ENCODE results near the gene SLC18A3.

The SLC18A3 gene

DNA sequence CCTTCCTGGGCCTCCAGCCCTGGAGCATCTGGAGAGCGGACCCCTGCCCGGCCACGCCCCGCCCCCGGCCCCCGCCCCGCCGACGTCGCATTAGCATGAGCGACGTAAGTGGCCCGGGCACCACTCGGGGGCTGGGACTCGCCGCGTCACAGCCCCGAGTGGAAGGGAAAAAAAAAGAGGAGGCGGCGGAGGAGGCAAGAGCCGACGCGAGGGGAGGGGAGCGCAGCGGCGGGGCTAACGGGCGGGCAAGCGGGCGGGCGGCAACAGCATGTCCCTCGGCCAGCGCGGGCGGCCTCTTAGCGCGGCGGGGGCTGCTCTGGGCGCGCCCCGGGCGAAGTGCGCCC, at the start of gene SLC18A3:
Gene SLC18A3, plus strand, starts transcription at position 197 of the 344 bp plus-strand sequence. CDS start 431 bp downstream, outside the sequence.
- no peak for DNase-seq (ENCODE audit: low read depth in 2 of 3, low spot score in 2 of 3)

DNA sequence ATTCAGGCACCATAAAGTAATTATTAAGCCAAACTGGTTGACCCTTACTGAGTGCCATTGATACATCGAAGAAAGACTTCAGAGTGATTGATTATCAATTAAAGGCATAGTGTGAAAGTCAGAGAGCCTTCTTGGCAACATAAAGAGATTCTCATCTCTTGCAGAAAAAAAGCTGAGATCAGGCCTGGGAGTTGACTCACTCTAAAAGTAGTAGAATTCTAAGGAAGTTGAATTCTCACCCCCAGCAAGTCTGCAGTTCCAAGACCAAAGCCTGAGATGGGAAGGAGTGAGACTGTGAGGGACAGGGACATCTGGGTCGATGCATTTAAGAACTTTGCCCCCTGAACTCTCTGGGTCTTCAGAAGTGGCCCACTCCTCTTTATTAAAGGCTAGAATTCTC, 49.6 kb upstream of the SLC18A3 start:
- DNase-seq (ENCODE audit: low read depth in 2 of 3, low spot score in 2 of 3): no peak

GRCh38 chr10:49562893-49563292, 47.2 kb upstream of the SLC18A3 start:
- DNase-seq (ENCODE audit: low read depth in 2 of 3, low spot score in 2 of 3): no peak

DNA sequence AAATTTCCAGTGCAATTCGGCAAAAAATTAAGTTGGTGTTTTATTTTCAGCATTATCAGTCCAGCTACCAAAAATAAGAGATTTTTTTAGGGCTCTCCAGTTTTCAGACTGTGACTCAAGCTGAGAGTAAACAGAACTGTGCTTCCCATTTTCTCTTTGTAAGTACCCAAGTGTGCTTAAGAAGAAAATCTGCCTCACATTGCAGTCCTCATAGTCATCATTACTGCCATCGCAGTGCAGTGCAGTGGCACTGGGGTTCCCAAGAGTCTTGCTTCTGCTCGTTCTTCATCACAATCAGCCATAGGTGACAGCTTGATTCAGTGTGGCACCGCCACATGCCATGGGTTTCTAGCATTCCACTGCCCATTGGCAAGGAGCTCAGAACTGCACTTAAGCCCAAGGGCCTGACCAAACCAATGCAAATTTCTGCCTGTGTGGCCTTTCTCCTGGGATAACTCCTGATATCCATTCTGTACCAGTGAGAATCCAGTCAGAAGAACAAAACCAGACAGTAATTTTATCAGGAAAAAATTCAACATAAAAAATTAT, 45.6 kb upstream of the SLC18A3 start:
- DNase-seq (ENCODE audit: low read depth in 2 of 3, low spot score in 2 of 3): no peak

DNA sequence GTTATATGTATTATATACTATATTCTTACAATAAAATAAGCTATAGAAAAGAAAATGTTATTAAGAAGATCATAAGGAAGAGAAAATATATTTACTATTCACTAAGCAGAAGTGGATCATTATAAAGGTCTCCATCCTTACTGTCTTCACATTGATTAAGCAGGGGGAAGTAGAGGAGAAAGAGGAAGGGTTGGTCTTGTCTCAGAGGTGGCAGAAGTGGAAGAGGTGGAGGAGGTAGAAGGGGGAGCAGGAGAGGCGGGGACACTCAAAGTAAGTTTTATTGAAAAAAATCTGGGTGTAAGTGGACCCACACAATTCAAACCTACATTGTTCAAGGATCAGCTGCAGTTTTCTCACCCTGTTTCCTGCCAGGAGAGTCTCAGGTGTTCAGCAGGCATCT, 42.3 kb upstream of the SLC18A3 start:
- no peak for DNase-seq (ENCODE audit: low read depth in 2 of 3, low spot score in 2 of 3)

- no peak for DNase-seq (ENCODE audit: low read depth in 2 of 3, low spot score in 2 of 3)
Observed at GRCh38 chr10:49568235-49568634, 41.9 kb upstream of the SLC18A3 start.

- DNase-seq (ENCODE audit: low read depth in 2 of 3, low spot score in 2 of 3): no peak
Observed at GRCh38 chr10:49569031-49569631, 41.0 kb upstream of the SLC18A3 start.

DNA sequence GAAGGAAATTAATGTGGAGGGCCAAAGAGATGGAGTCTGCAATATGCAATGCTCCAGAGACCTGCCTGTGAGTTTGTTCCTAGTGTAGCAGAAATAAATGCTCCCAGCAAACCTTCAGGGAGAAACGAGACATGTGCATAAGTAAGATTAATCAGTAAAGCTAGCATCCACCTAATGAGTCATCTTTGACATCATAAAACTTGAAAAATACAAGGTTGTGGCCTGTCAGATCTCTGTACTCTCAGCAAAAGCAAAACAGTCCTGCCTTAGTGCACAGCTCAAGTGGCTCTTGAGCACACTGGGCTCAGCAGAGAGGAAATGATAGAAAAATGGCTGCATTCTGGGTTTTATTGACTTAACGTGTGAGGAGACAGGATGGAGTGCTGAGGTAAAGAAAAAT, 38.7 kb upstream of the SLC18A3 start:
- no peak for DNase-seq (ENCODE audit: low read depth in 2 of 3, low spot score in 2 of 3)

- DNase-seq (ENCODE audit: low read depth in 2 of 3, low spot score in 2 of 3): no peak
Observed at GRCh38 chr10:49572594-49573114, 37.5 kb upstream of the SLC18A3 start.

- DNase-seq (ENCODE audit: low read depth in 2 of 3, low spot score in 2 of 3): no peak
Observed at GRCh38 chr10:49575489-49576072, 34.5 kb upstream of the SLC18A3 start.

DNA sequence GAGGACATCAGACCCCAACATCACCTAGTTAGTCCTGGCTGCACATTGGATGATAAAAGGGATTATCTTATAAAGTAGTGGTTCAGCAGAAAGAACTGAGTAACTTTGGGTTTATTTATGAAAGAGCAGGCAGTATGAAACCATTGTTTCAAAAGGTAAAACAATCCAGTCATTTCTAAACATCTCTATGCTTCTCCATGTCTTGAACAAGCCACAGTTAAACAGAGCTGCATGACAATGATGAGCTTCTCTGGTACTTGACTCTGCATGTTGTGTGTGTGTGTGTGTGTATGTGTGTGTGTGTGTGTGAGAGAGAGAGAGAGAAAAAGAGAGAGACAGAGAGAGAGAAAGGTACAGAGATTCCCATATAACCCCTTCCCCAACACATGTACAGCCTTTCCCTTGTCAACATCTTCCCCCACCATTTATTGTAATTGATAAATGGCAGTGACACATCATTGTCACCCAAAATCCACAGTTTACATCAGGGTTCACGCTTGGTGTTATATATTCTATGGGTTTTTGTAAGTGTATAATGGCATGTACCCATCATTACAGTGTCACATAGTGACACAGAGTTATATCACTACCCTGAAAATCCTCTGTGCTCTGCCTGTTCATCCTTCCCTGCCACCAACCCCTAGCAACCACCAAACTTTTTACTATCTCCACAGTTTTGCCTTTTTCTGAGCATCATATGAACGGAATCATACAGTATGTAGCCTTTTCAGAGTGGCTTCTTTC, 32.8 kb upstream of the SLC18A3 start:
- DNase-seq (ENCODE audit: low read depth in 2 of 3, low spot score in 2 of 3): no peak

GRCh38 chr10:49578392-49578791, 31.7 kb upstream of the SLC18A3 start:
- DNase-seq (ENCODE audit: low read depth in 2 of 3, low spot score in 2 of 3): no peak

DNA sequence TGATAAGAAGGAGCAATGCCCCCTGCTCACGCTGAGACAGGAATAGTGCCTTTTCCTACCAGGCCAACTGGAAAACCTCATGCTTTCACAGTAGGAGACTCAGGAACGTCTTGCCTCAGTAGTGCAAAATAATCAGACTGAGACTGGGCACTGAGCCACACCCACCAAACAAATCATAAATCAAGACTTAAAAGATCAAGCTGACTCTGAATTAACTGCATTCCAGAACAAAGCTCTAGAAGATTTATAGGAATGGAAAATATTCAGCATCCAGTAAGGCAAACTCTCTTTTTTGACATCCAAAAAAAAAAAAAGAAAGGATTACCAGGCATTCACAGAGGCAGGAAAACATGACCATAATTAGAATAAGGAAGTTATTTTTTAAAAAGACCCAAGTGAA, 30.5 kb upstream of the SLC18A3 start:
- DNase-seq (ENCODE audit: low read depth in 2 of 3, low spot score in 2 of 3): no peak

DNA sequence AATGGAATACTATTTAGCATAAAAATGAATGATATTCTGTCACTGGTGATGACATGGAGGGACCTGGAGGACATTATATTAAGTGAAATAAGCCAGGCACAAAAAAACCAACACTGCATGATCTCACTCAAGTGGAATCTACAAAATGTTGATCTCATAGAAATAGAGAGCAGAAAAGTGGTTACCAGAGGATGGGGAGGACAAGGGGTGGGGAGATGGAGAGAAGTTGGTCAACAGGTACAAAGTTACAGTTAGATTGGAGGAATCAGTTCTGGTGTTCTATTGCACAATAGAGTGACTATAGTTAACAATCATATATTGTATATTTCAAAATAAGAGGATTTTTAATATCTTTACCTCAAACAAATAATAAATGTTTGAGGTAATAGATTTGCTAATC, 24.7 kb upstream of the SLC18A3 start:
- no peak for DNase-seq (ENCODE audit: low read depth in 2 of 3, low spot score in 2 of 3)

DNA sequence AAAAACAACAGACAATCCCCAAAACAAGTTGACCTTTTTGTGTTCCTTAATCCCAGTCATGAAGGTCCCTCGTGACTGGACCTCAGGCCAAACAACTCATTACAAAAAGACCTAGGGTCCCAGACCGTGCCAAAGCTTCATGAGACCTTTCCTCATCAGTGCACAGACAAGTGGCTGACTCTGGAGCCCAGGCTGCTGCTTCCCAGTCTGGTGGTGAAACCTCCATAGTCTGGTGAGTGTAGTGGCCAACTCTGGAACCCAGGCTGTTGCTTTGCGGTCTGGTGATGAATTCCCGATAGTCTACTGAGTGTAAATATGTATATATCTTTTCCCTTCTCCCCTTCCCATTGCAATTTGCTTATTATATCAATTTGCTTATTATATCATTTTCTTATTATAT, 22.1 kb upstream of the SLC18A3 start:
- no peak for DNase-seq (ENCODE audit: low read depth in 2 of 3, low spot score in 2 of 3)

- peak in 1 of 3 experiments; percentile 36 for DNase-seq (ENCODE audit: low read depth in 2 of 3, low spot score in 2 of 3)
Observed at GRCh38 chr10:49592726-49593563, 17.2 kb upstream of the SLC18A3 start.

DNA sequence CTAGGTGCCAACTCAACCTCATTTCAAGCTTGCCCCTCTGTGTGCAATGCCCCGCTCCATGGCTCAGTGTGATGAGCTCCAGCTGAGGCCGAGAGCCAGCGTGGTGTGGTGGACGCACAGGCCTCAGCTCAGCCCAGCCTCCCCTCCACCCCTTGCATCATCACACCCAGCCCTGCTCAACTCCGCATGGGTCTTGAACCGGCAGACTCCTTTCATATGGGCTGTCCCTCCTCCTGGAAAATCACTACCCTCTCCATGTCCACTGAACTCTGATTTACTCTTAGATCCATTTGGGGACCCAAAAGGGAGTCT, 16.6 kb upstream of the SLC18A3 start:
- no peak for DNase-seq (ENCODE audit: low read depth in 2 of 3, low spot score in 2 of 3)

DNA sequence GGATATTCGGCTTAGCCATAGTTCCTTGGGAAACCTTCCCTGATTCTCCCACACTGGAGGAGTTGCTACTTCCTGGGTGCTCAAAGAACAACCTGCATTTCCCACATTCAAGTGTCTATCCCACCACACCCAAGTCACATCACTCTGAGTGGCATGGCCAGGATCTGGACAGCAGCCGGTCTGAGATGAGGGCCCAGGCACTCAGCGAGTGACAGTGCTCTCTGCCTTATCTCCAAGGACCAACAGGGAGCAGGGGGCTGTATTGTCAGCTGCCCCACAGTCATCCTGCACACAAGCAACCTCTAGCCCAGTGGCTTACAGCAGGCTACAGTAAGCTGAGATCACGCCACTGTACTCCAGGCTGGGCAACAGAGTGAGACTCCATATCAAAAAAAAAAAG, 16.1 kb upstream of the SLC18A3 start:
- DNase-seq (ENCODE audit: low read depth in 2 of 3, low spot score in 2 of 3): no peak

- no peak for DNase-seq (ENCODE audit: low read depth in 2 of 3, low spot score in 2 of 3)
Observed at GRCh38 chr10:49594594-49594993, 15.5 kb upstream of the SLC18A3 start.

DNA sequence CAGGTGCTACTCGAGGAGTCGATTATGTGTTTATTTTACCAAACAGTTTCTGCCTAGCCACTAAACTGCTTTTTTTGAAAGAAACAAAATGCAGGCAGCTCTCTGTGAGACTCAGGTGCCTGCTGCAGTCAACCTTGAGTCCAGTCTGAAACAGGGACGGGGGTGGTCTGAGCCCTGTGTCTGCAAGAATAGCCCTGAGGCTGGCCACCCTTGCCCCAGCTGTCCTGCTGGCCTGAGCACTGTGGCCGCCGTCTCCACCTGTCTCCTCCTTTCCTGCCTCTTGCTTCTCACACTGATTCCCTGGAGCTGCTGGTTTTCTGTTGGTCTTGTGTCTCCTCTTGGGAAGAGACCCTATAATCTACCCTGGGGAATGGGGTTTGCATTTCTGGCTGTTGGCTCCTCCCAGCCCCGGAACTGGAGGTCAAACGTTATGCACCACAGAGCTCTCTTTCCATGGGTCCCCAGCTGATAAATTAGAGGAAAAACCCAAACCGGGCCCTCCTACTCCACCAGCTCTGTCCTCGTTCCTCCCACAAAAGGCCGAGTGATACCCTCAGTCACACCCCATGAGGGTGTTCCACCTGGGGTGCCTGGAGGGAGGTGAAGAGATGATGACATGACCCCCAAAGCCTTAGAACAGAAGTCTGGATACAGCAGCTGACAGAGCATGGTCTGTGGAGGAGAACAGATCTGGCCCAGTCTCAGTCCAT, 15.0 kb upstream of the SLC18A3 start:
- DNase-seq (ENCODE audit: low read depth in 2 of 3, low spot score in 2 of 3): no peak
